ENCODE results near the gene EFHD1. TPM values are rescaled to one million over a fixed set of nuclear protein-coding genes. Genes with fewer than 3 reads are reported as not detected.
"Not testable (repeated sequence)": the region's sequence is repeated elsewhere in the genome, so short reads cannot be mapped to it uniquely, and the experiment has no call there.

EFHD1 gene
- polyA plus RNA-seq, 1 donor from 2014 or later = 0.73 TPM

DNA sequence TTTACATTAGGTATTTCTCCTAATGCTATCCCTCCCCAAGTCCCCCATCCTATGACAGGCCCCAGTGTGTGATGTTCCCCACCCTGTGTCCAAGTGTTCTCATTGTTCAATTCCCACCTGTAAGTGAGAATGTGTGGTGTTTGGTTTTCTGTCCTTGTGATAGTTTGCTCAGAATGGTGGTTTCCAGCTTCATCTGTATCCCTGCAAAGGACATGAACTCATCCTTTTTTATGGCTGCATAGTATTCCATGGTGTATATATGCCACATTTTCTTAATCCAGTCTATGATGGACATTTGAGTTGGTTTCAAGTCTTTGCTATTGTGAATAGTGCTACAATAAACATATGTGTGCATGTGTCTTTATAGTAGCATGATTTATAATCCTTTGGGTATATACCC lies 86.7 kb downstream of the EFHD1 start:
- not testable (repeated sequence) for H3K4me3 Mint-ChIP-seq, H3K9me3 Mint-ChIP-seq, H3K27ac Mint-ChIP-seq, H3K27me3 Mint-ChIP-seq
- H3K36me3 Mint-ChIP-seq = peaks cover 19% of the 10 kb centered on the region
- peaks cover 16 to 22% (median 21%) of the 10 kb centered on the region in 3 donors for H3K4me1 Mint-ChIP-seq

DNA sequence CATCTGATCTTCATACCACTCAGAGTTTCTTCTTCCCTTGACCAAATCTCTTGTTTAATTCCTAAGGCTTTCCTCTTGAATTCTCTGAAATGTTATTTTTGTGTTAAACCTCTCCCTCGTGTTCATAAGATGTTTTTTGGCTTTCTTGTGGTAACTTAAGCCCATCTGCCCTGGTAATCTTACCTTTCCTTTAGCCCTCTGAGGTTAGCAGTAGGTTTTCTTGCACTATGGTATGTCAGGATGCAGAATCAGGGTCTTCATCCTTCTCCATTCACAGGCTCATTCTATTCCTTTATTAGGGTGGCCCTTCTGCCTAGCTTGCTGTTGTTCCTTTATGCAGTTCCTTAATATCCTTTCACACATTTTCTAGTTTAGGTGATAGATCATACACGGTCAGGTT lies 87.9 kb downstream of the EFHD1 start:
- no peaks in the 10 kb centered on the region for H3K9me3 Mint-ChIP-seq
- H3K27me3 Mint-ChIP-seq = no peaks in the 10 kb centered on the region
- H3K27ac Mint-ChIP-seq = no peak overlapping the region
- H3K4me3 Mint-ChIP-seq = no peak overlapping the region
- peaks cover 20% of the 10 kb centered on the region for H3K36me3 Mint-ChIP-seq
- H3K4me1 Mint-ChIP-seq = peaks cover 12 to 19% (median 14%) of the 10 kb centered on the region in 3 donors

DNA sequence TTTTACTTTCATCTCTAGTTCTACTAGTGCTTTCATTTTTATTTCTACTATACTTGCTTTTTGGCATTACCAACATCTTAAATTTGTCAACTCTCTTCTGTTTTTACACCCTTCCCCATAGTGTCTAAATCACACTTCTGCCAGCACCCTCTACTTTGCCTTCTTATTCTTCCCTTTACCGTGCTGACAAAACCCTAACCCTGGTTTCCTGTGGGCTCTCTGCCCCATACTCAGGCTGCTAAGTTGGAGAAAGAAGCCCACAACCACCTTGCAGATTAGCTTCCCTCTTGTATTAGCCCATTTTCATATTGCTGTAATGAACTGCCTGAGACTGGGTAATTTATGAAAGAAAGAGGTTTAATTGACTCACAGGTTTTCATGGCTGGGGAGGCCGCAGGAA lies 88.5 kb downstream of the EFHD1 start:
- H3K4me1 Mint-ChIP-seq = peaks cover 12 to 19% (median 14%) of the 10 kb centered on the region in 3 donors
- H3K27ac Mint-ChIP-seq = no peak overlapping the region

DNA sequence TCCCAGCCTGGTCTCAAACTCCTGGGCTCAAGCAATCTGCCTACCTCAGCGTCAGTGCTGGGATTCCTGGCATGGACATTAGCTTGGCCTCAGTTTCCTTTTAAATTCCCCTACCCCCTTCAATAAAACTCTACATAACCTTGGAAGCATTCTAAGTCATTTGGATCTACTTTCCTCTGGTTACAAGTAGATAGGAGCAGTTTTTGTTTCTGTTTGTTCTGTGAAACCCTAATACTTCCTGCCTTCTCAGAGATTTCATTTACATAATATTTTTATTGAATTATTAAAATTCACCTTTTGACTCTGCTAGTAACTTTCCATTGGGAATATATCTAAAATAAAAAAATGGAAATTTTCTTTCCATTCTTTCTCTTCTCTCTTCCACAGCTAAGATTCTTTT lies 89.6 kb downstream of the EFHD1 start:
- H3K4me1 Mint-ChIP-seq = peaks cover 7 to 18% (median 15%) of the 10 kb centered on the region in 3 donors
- no peaks in the 10 kb centered on the region for H3K27me3 Mint-ChIP-seq
- peaks cover 14% of the 10 kb centered on the region for H3K36me3 Mint-ChIP-seq
- H3K4me3 Mint-ChIP-seq = no peak overlapping the region
- no peaks in the 10 kb centered on the region for H3K9me3 Mint-ChIP-seq
- H3K27ac Mint-ChIP-seq = no peak overlapping the region

More for the DNA sequence above, 88.5 kb downstream of the EFHD1 start:
- Mint-ChIP-seq H3K36me3 (peaks cover 19% of the 10 kb centered on the region), H3K27me3 (no peaks in the 10 kb centered on the region), H3K4me3 (peak overlapping the region in 1 of 4 donors; percentile 10), H3K9me3 (no peaks in the 10 kb centered on the region)

DNA sequence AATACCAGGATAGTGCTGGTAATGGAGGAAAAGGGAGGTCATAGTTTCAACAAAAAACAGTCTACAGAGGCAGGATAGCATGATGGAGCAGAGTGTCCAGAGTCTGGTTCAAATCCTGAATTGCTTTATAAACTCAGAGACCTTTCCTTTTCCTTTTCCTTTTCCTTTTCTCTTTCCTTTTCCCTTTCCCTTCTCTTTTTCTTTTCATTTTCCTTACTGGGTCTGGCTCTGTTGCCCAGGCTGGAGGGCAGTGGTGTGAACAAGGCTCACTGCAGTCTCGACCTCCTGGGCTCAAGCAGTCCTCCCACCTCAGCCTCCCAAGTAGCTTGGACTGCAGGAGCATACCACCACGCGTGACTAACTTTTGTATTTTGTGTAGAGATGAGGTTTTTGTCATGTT lies 95.4 kb downstream of the EFHD1 start:
- no peak overlapping the region for H3K27ac Mint-ChIP-seq
- H3K4me1 Mint-ChIP-seq = peaks cover 0 to 9% (median 4%) of the 10 kb centered on the region in 3 donors
- H3K36me3 Mint-ChIP-seq = peaks cover 13% of the 10 kb centered on the region
- no peak overlapping the region for H3K4me3 Mint-ChIP-seq
- no peaks in the 10 kb centered on the region for H3K9me3 Mint-ChIP-seq
- H3K27me3 Mint-ChIP-seq = no peaks in the 10 kb centered on the region

DNA sequence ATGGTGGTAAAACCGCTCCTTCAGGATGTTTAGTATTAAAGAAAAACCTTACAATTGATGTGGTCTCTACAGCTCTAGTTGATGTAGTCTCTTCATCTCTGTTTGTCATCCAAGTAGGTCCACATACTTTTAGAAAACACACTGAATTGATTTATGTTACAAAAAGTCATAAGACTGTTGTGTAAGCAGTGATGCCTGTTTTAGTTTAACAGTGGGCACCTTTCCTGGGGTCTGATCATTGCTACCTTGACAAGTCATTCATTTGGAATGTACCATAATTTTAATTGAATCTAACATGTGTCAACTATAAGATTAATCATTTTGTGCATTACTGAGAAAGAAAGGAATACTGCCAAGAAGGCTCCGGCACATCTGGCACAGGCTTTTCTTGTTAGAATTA lies 98.1 kb downstream of the EFHD1 start:
- Mint-ChIP-seq H3K9me3 (no peaks in the 10 kb centered on the region), H3K27me3 (no peaks in the 10 kb centered on the region), H3K27ac (no peak overlapping the region), H3K4me3 (no peak overlapping the region), H3K4me1 (peaks cover 0 to 9% (median 4%) of the 10 kb centered on the region in 3 donors), H3K36me3 (peaks cover 11% of the 10 kb centered on the region)

Other genes starting within 250 kb of the EFHD1 start
- not detected for gene ALPG, start 226.8 kb upstream of the EFHD1 start, polyA plus RNA-seq
- gene ALPI, start 177.5 kb upstream of the EFHD1 start, polyA plus RNA-seq = not detected
- not detected for gene ECEL1, start 145.8 kb upstream of the EFHD1 start, polyA plus RNA-seq
- gene PRSS56, start 113.2 kb upstream of the EFHD1 start, polyA plus RNA-seq = not detected
- not detected for gene CHRND, start 107.4 kb upstream of the EFHD1 start, polyA plus RNA-seq
- not detected for gene CHRNG, start 93.9 kb upstream of the EFHD1 start, polyA plus RNA-seq
- 5.3 TPM for gene TIGD1, start 83.0 kb upstream of the EFHD1 start, polyA plus RNA-seq
- 55.3 TPM for gene EIF4E2, start 82.9 kb upstream of the EFHD1 start, polyA plus RNA-seq
- gene GIGYF2, start 63.7 kb downstream of the EFHD1 start, polyA plus RNA-seq = 24.3 TPM
- 0.09 TPM for gene KCNJ13, start 143.0 kb downstream of the EFHD1 start, polyA plus RNA-seq
- not detected for gene SNORC, start 236.7 kb downstream of the EFHD1 start, polyA plus RNA-seq

All from IgD-negative memory B cell (primary cell).